Activated CD8-positive, alpha-beta T cell treated with anti-CD3 and anti-CD28 coated beads for 36 hours (primary cell): ENCODE measurements around the gene ZBTB7B. TPM values are rescaled to one million over a fixed set of nuclear protein-coding genes. Genes with fewer than 3 reads are reported as not detected.

Source experiments
- ATAC-seq: fragments of 200-7000 bp; cut with Tn5 transposase; one replicate; pipeline ENCODE4 v1.10.0; 2021; ENCODE audit warnings: mild to moderate bottlenecking, moderate library complexity
- CTCF ChIA-PET: fragments of 350-600 bp; sonication (Branson Sonifier 250); formaldehyde crosslinking; loops from one replicate; lab custom pipeline; 2021; ENCODE audit warnings: antibody characterized with exemption; lab: Charles Lee
- POLR2A ChIA-PET: fragments of 350-600 bp; sonication (Branson Sonifier 250); formaldehyde crosslinking; loops from one replicate; lab custom pipeline; 2021; ENCODE audit warnings: antibody characterized with exemption; lab: Charles Lee
- DNase-seq: peaks from one replicate; pipeline ENCODE4 v3.0.0-alpha.2; 2020
- H3K27ac Mint-ChIP-seq: one replicate; pipeline ENCODE4 v1.8.0; 2021; ENCODE audit warnings: mild to moderate bottlenecking, mixed read lengths
- H3K27me3 Mint-ChIP-seq: one replicate; pipeline ENCODE4 v1.8.0; 2021; ENCODE audit warnings: mixed read lengths
- H3K36me3 Mint-ChIP-seq: one replicate; pipeline ENCODE4 v1.8.0; 2021; ENCODE audit warnings: low read depth, mixed read lengths
- H3K4me1 Mint-ChIP-seq: one replicate; pipeline ENCODE4 v1.8.0; 2021; ENCODE audit warnings: low read depth, mixed read lengths
- H3K4me3 Mint-ChIP-seq: one replicate; pipeline ENCODE4 v1.8.0; 2021; ENCODE audit warnings: mild to moderate bottlenecking, moderate library complexity, mixed read lengths
- H3K9me3 Mint-ChIP-seq: one replicate; pipeline ENCODE4 v1.8.0; 2021; ENCODE audit warnings: mixed read lengths
- CTCF ChIP-seq: fragments of 200-600 bp; IDR thresholded peaks from one replicate; pipeline ENCODE4 v1.8.0; 2022; ENCODE audit warnings: antibody characterized with exemption, mild to moderate bottlenecking
- intact Hi-C: fragments of 100-400 bp; cut with micrococcal nuclease; formaldehyde crosslinking; loops from one replicate; pipeline ENCODE4 v1.10.0; 2022
- total RNA-seq, 2 experiments: library from RNA; stranded (reverse); gene quantifications; one replicate each; pipeline ENCODE4 v1.2.3, GENCODE V29; 2021

ZBTB7B gene
- total RNA-seq, 2 experiments from 2014 or later, result 26.3 to 26.5 TPM

GRCh38 chr1:154955718-154956543 lies 46.7 kb upstream of the ZBTB7B start, which contains the start of gene PBXIP1:
Gene PBXIP1, minus strand, starts transcription at chr1:154956099. Its CDS starts 2,378 bp downstream, at chr1:154953721.
- peak; percentile 49 for ATAC-seq
- peaks cover 69% of the 10 kb centered on the region for H3K4me1 Mint-ChIP-seq
- CTCF ChIA-PET, result interaction anchor here (0.7 to 6.7 kb wide), 17 partner anchors 15 to 286 kb away, joined by 3 to 49 read pairs (median 4); partner anchors contain the start of genes ADAM15, KRTCAP2, LENEP and PMVK

GRCh38 chr1:154956544-154956941 lies 46.1 kb upstream of the ZBTB7B start:
- Mint-ChIP-seq H3K27ac (peak overlapping the region; percentile 97), H3K4me1 (peaks cover 67% of the 10 kb centered on the region), H3K36me3 (peaks cover 16% of the 10 kb centered on the region), H3K4me3 (peak overlapping the region; percentile 91), H3K9me3 (no peaks in the 10 kb centered on the region), H3K27me3 (no peaks in the 10 kb centered on the region)
- intact Hi-C loops, result no loop called here
- POLR2A ChIA-PET, result interaction anchor here (0.8 to 3.3 kb wide), 9 partner anchors 8 to 59 kb away, joined by 3 to 11 read pairs (median 4); partner anchors contain the start of gene FLAD1
- TF ChIP-seq CTCF, result no peak
- CTCF ChIA-PET, result interaction anchor here (0.9 to 6.7 kb wide), 9 partner anchors 14 to 211 kb away, joined by 3 to 49 read pairs (median 10); partner anchors contain the start of genes ADAM15, LENEP, PMVK and SHC1
- ATAC-seq (no peak), DNase-seq (no peak)

More at GRCh38 chr1:154955718-154956543, 46.7 kb upstream of the ZBTB7B start, which contains the start of gene PBXIP1:
- intact Hi-C loops, result no loop called here
- POLR2A ChIA-PET, result interaction anchor here (0.8 to 3.3 kb wide), 13 partner anchors 9 to 366 kb away, joined by 3 to 11 read pairs (median 4); partner anchors contain the start of genes FLAD1, PMVK and ZBTB7B
- Mint-ChIP-seq H3K36me3 (peaks cover 13% of the 10 kb centered on the region), H3K27ac (peak within 1 kb of the TSS; percentile 97), H3K4me3 (peak within 1 kb of the TSS; percentile 91), H3K9me3 (no peaks in the 10 kb centered on the region), H3K27me3 (no peaks in the 10 kb centered on the region)
- TF ChIP-seq CTCF, result peak; percentile 26
- peak; percentile 86 for DNase-seq

GRCh38 chr1:154957091-154957657 lies 45.4 kb upstream of the ZBTB7B start:
- POLR2A ChIA-PET, result interaction anchor here (1.1 to 3.3 kb wide), 3 partner anchors 15 to 20 kb away, joined by 4 to 11 read pairs (median 5); no protein-coding TSS in a partner anchor
- intact Hi-C loops, result no loop called here
- DNase-seq (no peak), ATAC-seq (no peak)
- H3K9me3 Mint-ChIP-seq, result no peaks in the 10 kb centered on the region
- peaks cover 62% of the 10 kb centered on the region for H3K4me1 Mint-ChIP-seq
- no peak overlapping the region for H3K4me3 Mint-ChIP-seq
- peaks cover 17% of the 10 kb centered on the region for H3K36me3 Mint-ChIP-seq
- CTCF ChIA-PET, result interaction anchor here (2.4 to 6.7 kb wide), 3 partner anchors 13 to 105 kb away, joined by 5 to 37 read pairs (median 10); partner anchors contain the start of gene SHC1
- no peaks in the 10 kb centered on the region for H3K27me3 Mint-ChIP-seq
- peak overlapping the region; percentile 72 for H3K27ac Mint-ChIP-seq
- TF ChIP-seq CTCF, result no peak

DNA sequence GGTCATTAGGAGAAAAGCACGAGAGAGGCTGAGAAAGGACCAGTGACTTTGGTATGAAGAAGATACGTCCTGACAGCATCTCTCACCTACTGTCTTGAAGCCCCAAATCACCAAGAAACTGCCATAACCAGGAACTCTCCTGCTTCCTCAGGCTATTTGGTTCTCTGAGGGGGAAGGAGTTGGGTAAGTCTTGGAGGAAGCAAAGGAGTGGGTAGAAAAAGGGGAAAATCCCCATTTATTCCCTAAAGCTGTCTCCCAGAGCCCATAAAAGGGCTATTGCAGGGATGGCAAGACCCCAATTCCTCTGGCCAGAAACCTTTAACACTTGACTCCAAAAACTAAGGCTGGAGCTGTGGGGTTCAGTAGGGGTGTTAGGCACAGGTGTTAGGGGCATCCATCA lies 44.6 kb upstream of the ZBTB7B start:
- Mint-ChIP-seq H3K4me1 (peaks cover 59% of the 10 kb centered on the region), H3K27me3 (no peaks in the 10 kb centered on the region), H3K36me3 (peaks cover 23% of the 10 kb centered on the region), H3K27ac (no peak overlapping the region), H3K4me3 (no peak overlapping the region), H3K9me3 (no peaks in the 10 kb centered on the region)
- no peak for TF ChIP-seq CTCF
- CTCF ChIA-PET, result interaction anchor here (2.4 to 6.7 kb wide), 2 partner anchors 58 to 104 kb away, joined by 5 to 37 read pairs; no protein-coding TSS in a partner anchor
- intact Hi-C loops, result no loop called here
- DNase-seq (no peak), ATAC-seq (no peak)
- POLR2A ChIA-PET, result interaction anchor here (0.9 to 1.7 kb wide), 3 partner anchors 14 to 41 kb away, joined by 3 to 7 read pairs (median 5); partner anchors contain the start of gene CKS1B
